Liver (tissue), 9 donors: ENCODE data around the gene PGAP3. TPM values are rescaled to one million over a fixed set of nuclear protein-coding genes. Genes with fewer than 3 reads are reported as not detected.

Experiments used
- DNase-seq: peaks from one replicate; pipeline ENCODE4 v3.0.0-alpha.2; 2017; ENCODE audit warnings: low spot score
- H3K27ac ChIP-seq, 2 donors: one replicate each; pipeline ENCODE4 v1.7.0; 2013; ENCODE audit warnings: inconsistent platforms in 2 of 2, low read length in 2 of 2, control low read depth in 1 of 2, low read depth in 1 of 2, mild to moderate bottlenecking in 1 of 2
- H3K27me3 ChIP-seq, 4 donors: one replicate each; pipeline versions ENCODE4 v1.6.1 to v1.7.0; 2013; ENCODE audit warnings: low read length in 3 of 4, inconsistent platforms in 1 of 4, mild to moderate bottlenecking in 1 of 4, moderate library complexity in 1 of 4; ENCODE audit not compliant: control insufficient read depth in 4 of 4, insufficient read depth in 4 of 4
- H3K36me3 ChIP-seq, 4 donors: one replicate each; pipeline versions ENCODE4 v1.6.1 to v1.7.0; 2013; ENCODE audit warnings: low read length in 3 of 4, mild to moderate bottlenecking in 3 of 4, low read depth in 1 of 4, moderate library complexity in 1 of 4; ENCODE audit not compliant: control insufficient read depth in 4 of 4, insufficient read depth in 3 of 4
- H3K4me1 ChIP-seq, 4 donors: one replicate each; pipeline versions ENCODE4 v1.6.1 to v1.7.0; 2013; ENCODE audit warnings: low read length in 3 of 4, mild to moderate bottlenecking in 3 of 4, moderate library complexity in 1 of 4; ENCODE audit not compliant: control insufficient read depth in 4 of 4, insufficient read depth in 4 of 4
- H3K4me3 ChIP-seq, 3 donors: one replicate each; pipeline versions ENCODE4 v1.6.1 to v1.7.0; 2013; ENCODE audit warnings: low read length in 3 of 3, control low read depth in 1 of 3, low read depth in 1 of 3, mild to moderate bottlenecking in 1 of 3
- H3K9ac ChIP-seq, 2 donors: one replicate each; pipeline ENCODE4 v1.7.0; 2013; ENCODE audit warnings: low read length in 2 of 2, mild to moderate bottlenecking in 2 of 2, moderate library complexity in 2 of 2, control low read depth in 1 of 2, low read depth in 1 of 2
- H3K9me3 ChIP-seq, 4 donors: one replicate each; pipeline versions ENCODE4 v1.6.1 to v1.7.0; 2013; ENCODE audit warnings: low read length in 3 of 4; ENCODE audit not compliant: control insufficient read depth in 4 of 4
- EGR1 ChIP-seq, 2 donors: IDR thresholded peaks; 2 replicates each; pipeline ENCODE4 v1.6.1; 2016 to 2018; ENCODE audit warnings: antibody characterized with exemption in 2 of 2, low read depth in 2 of 2
- HNF4G ChIP-seq: IDR thresholded peaks from 2 replicates; pipeline ENCODE4 v1.6.1; 2016; ENCODE audit warnings: antibody characterized with exemption
- JUND ChIP-seq, 2 donors: IDR thresholded peaks; 2 replicates each; pipeline ENCODE4 v1.6.1; 2016; ENCODE audit warnings: antibody characterized with exemption in 2 of 2
- NR2F2 ChIP-seq: IDR thresholded peaks from 2 replicates; pipeline ENCODE4 v1.6.1; 2016; ENCODE audit warnings: antibody characterized with exemption
- SP1 ChIP-seq: IDR thresholded peaks from 2 replicates; pipeline ENCODE4 v1.6.1; 2018; ENCODE audit warnings: antibody characterized with exemption, mild to moderate bottlenecking
- WGBS: extraction: QIAGEN DNeasy Blood & Tissue Kit; methylation state at CpG from one replicate; pipeline ENCODE4 v1.1.7; 2013; 5-methylcytosine and 5-hydroxymethylcytosine counted together
- polyA plus RNA-seq, 2 donors: library from polyadenylated mRNA; stranded (reverse) in 1 of 2; unstranded in 1 of 2; fragments of 200-250 nt in 1 of 2; fragments of >200 nt in 1 of 2; fragmentation: Nextera tagmentation in 1 of 2; extraction: Ambion mirVana in 1 of 2; gene quantifications; one replicate each; pipeline versions ENCODE4 v1.2.1 to v1.2.3, GENCODE V29; 2013 to 2015
- total RNA-seq, 2 donors: library from RNA; depleted of rRNA; stranded (reverse); fragments of >200 nt; gene quantifications; one replicate each; pipeline ENCODE4 v1.2.3, GENCODE V29; 2014
- TF ChIP-seq, protein P1 (sequence below): IDR thresholded peaks from 2 replicates; pipeline ENCODE4 v1.6.1; 2016; ENCODE audit warnings: antibody characterized with exemption
- TF ChIP-seq, protein P2 (sequence below): IDR thresholded peaks from 2 replicates; pipeline ENCODE4 v1.6.1; 2016; ENCODE audit warnings: antibody characterized with exemption, mild to moderate bottlenecking
- donor health status: healthy.
- donor health status: healthy.
- donor health status: healthy.
- donor health status: healthy.
- donor health status: healthy.

Gene PGAP3
- total and polyA plus RNA-seq, 4 donors = 7.9 to 19.5 (median 14.0) TPM

DNA sequence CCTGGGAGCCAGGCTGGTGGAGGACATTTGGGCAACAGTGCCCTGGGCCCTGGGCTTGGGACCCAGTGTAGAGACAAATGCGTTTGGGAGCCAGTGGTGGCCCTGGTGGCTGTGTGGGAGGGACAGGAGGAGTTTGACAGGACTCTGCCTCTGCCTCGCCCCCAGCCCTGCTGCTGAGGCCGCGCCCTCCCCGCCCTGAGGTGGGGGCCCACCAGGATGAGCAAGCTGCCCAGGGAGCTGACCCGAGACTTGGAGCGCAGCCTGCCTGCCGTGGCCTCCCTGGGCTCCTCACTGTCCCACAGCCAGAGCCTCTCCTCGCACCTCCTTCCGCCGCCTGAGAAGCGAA is 34.6 kb downstream of the PGAP3 start:
- Histone ChIP-seq H3K27ac (no peak overlapping the region), H3K4me3 (no peak overlapping the region), H3K27me3 (no peaks in the 10 kb centered on the region), H3K9ac (no peak overlapping the region), H3K9me3 (no peaks in the 10 kb centered on the region), H3K36me3 (peaks cover 0 to 5% (median under 1%) of the 10 kb centered on the region in 4 donors), H3K4me1 (peaks cover 3 to 6% (median 4%) of the 10 kb centered on the region in 4 donors)
- WGBS = 87% methylated on average over 12 of the region's 12 CpGs
- no peak for DNase-seq
- TF ChIP-seq SP1 (no peak), NR2F2 (no peak), EGR1 (IDR thresholded peaks at IDR 0.05; ENCODE audit: low read depth in 2 of 2) (no peak)
- TF ChIP-seq, protein P1, sequence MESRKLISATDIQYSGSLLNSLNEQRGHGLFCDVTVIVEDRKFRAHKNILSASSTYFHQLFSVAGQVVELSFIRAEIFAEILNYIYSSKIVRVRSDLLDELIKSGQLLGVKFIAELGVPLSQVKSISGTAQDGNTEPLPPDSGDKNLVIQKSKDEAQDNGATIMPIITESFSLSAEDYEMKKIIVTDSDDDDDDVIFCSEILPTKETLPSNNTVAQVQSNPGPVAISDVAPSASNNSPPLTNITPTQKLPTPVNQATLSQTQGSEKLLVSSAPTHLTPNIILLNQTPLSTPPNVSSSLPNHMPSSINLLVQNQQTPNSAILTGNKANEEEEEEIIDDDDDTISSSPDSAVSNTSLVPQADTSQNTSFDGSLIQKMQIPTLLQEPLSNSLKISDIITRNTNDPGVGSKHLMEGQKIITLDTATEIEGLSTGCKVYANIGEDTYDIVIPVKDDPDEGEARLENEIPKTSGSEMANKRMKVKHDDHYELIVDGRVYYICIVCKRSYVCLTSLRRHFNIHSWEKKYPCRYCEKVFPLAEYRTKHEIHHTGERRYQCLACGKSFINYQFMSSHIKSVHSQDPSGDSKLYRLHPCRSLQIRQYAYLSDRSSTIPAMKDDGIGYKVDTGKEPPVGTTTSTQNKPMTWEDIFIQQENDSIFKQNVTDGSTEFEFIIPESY = no peak
- TF ChIP-seq, protein P2, sequence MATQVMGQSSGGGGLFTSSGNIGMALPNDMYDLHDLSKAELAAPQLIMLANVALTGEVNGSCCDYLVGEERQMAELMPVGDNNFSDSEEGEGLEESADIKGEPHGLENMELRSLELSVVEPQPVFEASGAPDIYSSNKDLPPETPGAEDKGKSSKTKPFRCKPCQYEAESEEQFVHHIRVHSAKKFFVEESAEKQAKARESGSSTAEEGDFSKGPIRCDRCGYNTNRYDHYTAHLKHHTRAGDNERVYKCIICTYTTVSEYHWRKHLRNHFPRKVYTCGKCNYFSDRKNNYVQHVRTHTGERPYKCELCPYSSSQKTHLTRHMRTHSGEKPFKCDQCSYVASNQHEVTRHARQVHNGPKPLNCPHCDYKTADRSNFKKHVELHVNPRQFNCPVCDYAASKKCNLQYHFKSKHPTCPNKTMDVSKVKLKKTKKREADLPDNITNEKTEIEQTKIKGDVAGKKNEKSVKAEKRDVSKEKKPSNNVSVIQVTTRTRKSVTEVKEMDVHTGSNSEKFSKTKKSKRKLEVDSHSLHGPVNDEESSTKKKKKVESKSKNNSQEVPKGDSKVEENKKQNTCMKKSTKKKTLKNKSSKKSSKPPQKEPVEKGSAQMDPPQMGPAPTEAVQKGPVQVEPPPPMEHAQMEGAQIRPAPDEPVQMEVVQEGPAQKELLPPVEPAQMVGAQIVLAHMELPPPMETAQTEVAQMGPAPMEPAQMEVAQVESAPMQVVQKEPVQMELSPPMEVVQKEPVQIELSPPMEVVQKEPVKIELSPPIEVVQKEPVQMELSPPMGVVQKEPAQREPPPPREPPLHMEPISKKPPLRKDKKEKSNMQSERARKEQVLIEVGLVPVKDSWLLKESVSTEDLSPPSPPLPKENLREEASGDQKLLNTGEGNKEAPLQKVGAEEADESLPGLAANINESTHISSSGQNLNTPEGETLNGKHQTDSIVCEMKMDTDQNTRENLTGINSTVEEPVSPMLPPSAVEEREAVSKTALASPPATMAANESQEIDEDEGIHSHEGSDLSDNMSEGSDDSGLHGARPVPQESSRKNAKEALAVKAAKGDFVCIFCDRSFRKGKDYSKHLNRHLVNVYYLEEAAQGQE = no peak

DNA sequence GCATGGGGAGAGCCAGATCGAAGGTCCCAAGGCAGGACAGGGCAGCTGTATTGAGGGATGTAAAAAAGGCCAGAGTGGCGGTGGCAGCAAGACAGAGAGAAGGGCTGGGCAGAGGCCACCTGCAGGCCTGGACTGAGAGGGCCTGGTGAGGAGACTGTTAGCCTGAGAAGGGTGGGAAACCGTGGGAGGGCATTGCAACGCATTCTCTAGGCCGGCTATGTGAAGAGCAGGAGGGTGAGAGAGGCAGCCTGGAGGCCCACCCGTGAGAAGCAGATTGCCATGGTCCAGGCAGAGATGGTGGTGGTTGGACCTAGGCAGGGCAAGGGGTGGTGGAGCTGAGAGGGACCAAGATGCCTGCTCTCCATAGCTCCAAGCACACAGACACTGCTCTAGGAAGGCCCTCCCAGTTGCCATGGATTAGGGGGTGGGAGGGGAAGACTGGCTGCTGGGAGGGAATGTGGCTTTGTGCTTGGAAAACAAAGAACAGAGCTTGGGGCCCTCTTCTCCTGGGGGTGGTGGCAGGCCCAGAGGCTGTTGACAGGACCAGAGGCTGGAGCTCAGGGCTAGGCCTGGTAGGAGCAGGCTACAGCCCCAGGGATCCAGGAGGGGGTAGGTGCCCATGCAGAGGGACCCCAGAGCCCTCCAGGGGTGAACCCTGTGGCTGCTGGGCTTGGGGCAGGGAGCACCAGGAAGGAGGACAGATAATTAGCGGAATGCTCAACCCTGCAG is 35.1 kb downstream of the PGAP3 start:
- Histone ChIP-seq H3K9me3 (no peaks in the 10 kb centered on the region), H3K4me1 (peaks cover 3 to 6% (median 4%) of the 10 kb centered on the region in 4 donors), H3K27me3 (no peaks in the 10 kb centered on the region), H3K9ac (no peak overlapping the region), H3K4me3 (no peak overlapping the region), H3K36me3 (no peaks in the 10 kb centered on the region), H3K27ac (no peak overlapping the region)
- 80% methylated on average over 7 of the region's 7 CpGs for WGBS
- TF ChIP-seq, protein P2 = no peak
- no peak for TF ChIP-seq JUND (IDR thresholded peaks at IDR 0.05)
- TF ChIP-seq HNF4G = no peak
- no peak for TF ChIP-seq EGR1 (IDR thresholded peaks at IDR 0.05; ENCODE audit: low read depth in 2 of 2)
- DNase-seq = no peak
